Fibroblast of lung (primary cell): Measurements from ENCODE around the gene ACY1. TPM values are rescaled to one million over a fixed set of nuclear protein-coding genes. Genes with fewer than 3 reads are reported as not detected.

Experiments
- DNase-seq, 2 donors: peaks; one replicate each; pipeline versions ENCODE4 v3.0.0 to v3.0.0-alpha.2; 2010; ENCODE audit warnings: low read depth in 2 of 2
- H2AFZ ChIP-seq: 2 replicates; pipeline ENCODE4 v1.5.1; 2012; ENCODE audit warnings: low read length, control low read depth, inconsistent platforms
- H3K27ac ChIP-seq: 2 replicates; pipeline ENCODE4 v1.5.1; 2011; ENCODE audit warnings: low read length, control low read depth; ENCODE audit not compliant: insufficient read depth
- H3K27me3 ChIP-seq: 2 replicates; pipeline ENCODE4 v1.5.1; 2011; ENCODE audit warnings: mild to moderate bottlenecking, low read length; ENCODE audit not compliant: control insufficient read depth, insufficient read depth
- H3K36me3 ChIP-seq: 2 replicates; pipeline ENCODE4 v1.5.1; 2011; ENCODE audit warnings: low read length; ENCODE audit not compliant: control insufficient read depth, insufficient read depth
- H3K4me1 ChIP-seq: 2 replicates; pipeline ENCODE4 v1.5.1; 2011; ENCODE audit warnings: low read length; ENCODE audit not compliant: control insufficient read depth, insufficient read depth; ENCODE audit errors: extremely low read depth
- H3K4me2 ChIP-seq: 2 replicates; pipeline ENCODE4 v1.5.1; 2011; ENCODE audit warnings: low read length, control low read depth; ENCODE audit not compliant: insufficient read depth; ENCODE audit errors: extremely low read depth
- H3K4me3 ChIP-seq, 4 experiments: fragments of 200-600 bp in 1 of 4; sonication (generic) in 1 of 4; replicated peaks in 1 of 4; 2 replicates each; pipeline ENCODE4 v1.5.1; 2011 to 2016; ENCODE audit warnings: low read length in 4 of 4, low read depth in 3 of 4, mild to moderate bottlenecking in 3 of 4, control low read depth in 2 of 4, inconsistent platforms in 1 of 4, mixed read lengths in 1 of 4; ENCODE audit not compliant: insufficient read depth in 1 of 4; ENCODE audit errors: control extremely low read depth in 1 of 4
- H3K79me2 ChIP-seq: 2 replicates; pipeline ENCODE4 v1.5.1; 2012; ENCODE audit warnings: mild to moderate bottlenecking, low read length, inconsistent platforms; ENCODE audit not compliant: control insufficient read depth, insufficient read depth
- H3K9ac ChIP-seq: 2 replicates; pipeline ENCODE4 v1.5.1; 2011; ENCODE audit warnings: mild to moderate bottlenecking, low read length, control low read depth; ENCODE audit not compliant: insufficient read depth
- H3K9me3 ChIP-seq: 2 replicates; pipeline ENCODE4 v1.5.1; 2012; ENCODE audit warnings: low read depth, low read length; ENCODE audit not compliant: control insufficient read depth, insufficient read depth
- H4K20me1 ChIP-seq: 2 replicates; pipeline ENCODE4 v1.5.1; 2011; ENCODE audit warnings: low read length; ENCODE audit not compliant: control insufficient read depth, insufficient read depth; ENCODE audit errors: extremely low read depth
- EZH2 ChIP-seq: IDR thresholded peaks from 2 replicates; pipeline ENCODE4 v1.5.1; 2012; ENCODE audit warnings: low read length, control low read depth, mild to moderate bottlenecking; ENCODE audit errors: missing control alignments
- polyA plus RNA-seq, 2 donors: library from polyadenylated mRNA; depleted of rRNA in 1 of 2; stranded (reverse) in 1 of 2; unstranded in 1 of 2; fragments of >200 nt; gene quantifications; 2 replicates each; pipeline ENCODE4 v1.2.1, GENCODE V29; 2011 to 2012; ENCODE audit warnings: missing spikeins in 1 of 2
- total RNA-seq: library from RNA; depleted of rRNA; stranded (reverse); fragments of >200 nt; gene quantifications from 2 replicates; pipeline ENCODE4 v1.2.1, GENCODE V29; 2014
- TF ChIP-seq, protein P1 (sequence below), 2 donors: IDR thresholded peaks in 1 of 2; conservative IDR thresholded peaks in 1 of 2; 1 replicate in 1 of 2; 2 replicates in 1 of 2; pipeline ENCODE4 v1.5.1; 2011 to 2012; ENCODE audit warnings: low read length in 2 of 2, control low read depth in 1 of 2, inconsistent platforms in 1 of 2, low read depth in 1 of 2, mild to moderate bottlenecking in 1 of 2

Gene ACY1
- total and polyA plus RNA-seq, 2 donors (not counting 1 experiment from before 2014, with no cell fraction given): 21.4 to 40.3 TPM

DNA sequence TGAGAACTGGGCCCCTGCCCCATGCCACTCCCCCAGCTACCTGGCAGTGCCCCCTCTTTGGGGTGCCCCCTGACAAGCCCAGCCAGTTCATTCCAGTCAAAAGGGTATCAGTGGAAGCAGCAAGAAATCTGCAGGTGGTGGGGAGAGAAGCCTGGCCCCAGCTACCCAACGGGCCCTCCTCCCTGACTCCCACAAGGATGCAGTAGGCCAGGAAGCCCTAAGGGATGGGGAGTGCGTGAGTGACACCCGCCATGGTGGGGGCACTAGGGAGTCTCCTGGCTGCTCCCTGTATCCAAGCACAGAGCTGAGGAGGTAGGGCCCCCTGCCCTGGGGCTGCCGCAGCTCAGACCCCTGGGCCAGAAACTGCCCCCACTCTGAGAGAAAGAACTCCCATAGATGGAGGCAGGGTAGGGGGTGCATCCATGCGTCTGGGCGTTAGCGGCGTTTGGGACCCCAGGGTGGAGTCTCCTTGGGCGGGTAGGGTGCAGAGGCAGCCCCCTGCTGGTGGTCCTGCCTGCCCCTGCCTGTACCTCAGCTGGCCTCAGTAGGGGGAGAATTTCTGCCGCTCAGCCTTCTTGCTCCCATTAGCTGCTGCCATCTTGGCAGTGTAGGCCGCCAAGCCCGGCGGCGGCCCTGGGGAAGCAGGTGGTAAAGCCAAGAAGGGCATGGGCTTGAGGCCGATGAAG lies 25.7 kb upstream of the ACY1 start:
- H2AFZ ChIP-seq: no peak overlapping the region

DNA sequence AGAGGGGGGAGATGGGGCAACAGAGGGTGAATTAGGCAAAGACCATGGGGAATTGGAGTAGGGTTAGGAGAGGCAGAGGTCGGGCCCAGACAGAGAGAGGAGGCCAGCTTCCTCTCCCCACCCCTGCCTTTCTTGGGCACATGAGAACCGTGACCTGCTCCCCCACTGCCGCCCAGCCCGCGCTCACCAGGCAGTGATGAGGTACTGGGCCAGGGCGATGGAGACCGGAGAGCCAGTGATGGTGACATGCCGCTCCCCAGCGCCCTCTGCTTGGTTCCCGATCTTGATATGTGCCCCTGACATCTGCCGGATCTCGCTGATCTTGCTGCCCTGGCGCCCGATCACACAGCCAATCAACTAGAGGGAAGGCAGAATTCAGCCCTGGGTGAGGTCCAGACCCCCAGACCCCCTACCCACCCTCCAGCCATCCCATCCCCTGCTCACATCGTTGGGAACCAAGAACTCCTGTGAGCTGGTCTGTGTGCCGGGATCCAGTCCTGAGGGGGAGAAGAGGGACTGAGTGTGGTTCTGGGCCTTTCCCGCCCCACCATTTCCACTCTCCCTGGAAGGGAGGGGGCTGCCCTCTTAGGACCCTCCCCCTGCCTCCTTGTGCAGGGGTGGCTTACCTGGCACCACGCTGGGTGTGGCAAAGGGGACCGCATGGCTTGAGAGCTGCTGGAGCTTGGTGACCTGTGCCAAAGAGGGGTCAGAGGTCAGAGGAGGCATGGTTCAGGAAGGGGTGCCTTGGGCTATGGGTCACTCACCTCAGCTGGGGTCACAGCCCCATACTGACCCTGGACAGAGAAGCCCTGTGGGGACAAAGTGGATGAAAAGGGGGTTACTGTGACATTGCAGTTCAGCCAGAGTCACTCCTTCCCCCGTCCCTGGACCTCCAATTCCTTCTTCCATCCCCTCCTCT lies 24.5 kb upstream of the ACY1 start:
- H4K20me1 ChIP-seq: no peaks in the 10 kb centered on the region
- H3K36me3 ChIP-seq: peaks cover 12% of the 10 kb centered on the region
- H3K9me3 ChIP-seq: no peaks in the 10 kb centered on the region

More for the DNA sequence above, 25.7 kb upstream of the ACY1 start:
- H3K36me3 ChIP-seq: peaks cover 11% of the 10 kb centered on the region
- no peaks in the 10 kb centered on the region for H3K4me1 ChIP-seq
- no peak overlapping the region for H3K27ac ChIP-seq
- H4K20me1 ChIP-seq: no peaks in the 10 kb centered on the region
- no peak overlapping the region for H3K4me2 ChIP-seq
- peaks cover 5% of the 10 kb centered on the region for H3K27me3 ChIP-seq
- no peak overlapping the region for H3K9ac ChIP-seq
- no peak overlapping the region for H3K4me3 ChIP-seq
- H3K9me3 ChIP-seq: no peaks in the 10 kb centered on the region
- no peak for DNase-seq
- no peaks in the 10 kb centered on the region for H3K79me2 ChIP-seq
- TF ChIP-seq, protein P1, sequence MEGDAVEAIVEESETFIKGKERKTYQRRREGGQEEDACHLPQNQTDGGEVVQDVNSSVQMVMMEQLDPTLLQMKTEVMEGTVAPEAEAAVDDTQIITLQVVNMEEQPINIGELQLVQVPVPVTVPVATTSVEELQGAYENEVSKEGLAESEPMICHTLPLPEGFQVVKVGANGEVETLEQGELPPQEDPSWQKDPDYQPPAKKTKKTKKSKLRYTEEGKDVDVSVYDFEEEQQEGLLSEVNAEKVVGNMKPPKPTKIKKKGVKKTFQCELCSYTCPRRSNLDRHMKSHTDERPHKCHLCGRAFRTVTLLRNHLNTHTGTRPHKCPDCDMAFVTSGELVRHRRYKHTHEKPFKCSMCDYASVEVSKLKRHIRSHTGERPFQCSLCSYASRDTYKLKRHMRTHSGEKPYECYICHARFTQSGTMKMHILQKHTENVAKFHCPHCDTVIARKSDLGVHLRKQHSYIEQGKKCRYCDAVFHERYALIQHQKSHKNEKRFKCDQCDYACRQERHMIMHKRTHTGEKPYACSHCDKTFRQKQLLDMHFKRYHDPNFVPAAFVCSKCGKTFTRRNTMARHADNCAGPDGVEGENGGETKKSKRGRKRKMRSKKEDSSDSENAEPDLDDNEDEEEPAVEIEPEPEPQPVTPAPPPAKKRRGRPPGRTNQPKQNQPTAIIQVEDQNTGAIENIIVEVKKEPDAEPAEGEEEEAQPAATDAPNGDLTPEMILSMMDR (conservative IDR thresholded peaks at IDR 0.05 in 1 of 2, IDR thresholded peaks at IDR 0.05 in 1 of 2; ENCODE audit: low read depth in 1 of 2, low read length in 2 of 2): no peak
- TF ChIP-seq EZH2: no peak

DNA sequence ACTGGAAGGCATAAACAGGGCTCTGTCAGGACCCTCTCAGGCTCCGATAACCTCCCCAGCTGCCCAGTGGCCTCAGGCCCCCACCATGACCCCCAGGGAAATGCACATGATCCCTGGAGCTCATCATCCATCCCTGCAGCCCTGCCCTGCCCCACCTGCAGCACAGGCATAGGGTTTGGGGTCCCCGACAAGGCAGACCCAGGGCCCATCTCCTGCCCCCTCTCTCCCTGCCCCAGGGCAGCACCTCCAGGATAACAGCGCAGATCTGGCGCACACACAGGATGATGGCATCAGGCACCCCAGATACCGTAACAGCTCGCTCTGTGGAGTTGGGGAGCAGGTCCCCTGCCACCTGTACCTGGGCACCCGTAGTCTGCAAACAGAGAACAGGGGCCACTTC lies 23.7 kb upstream of the ACY1 start:
- no peak overlapping the region for H3K4me2 ChIP-seq
- H3K27me3 ChIP-seq: peaks cover 3% of the 10 kb centered on the region
- no peak overlapping the region for H3K27ac ChIP-seq
- no peaks in the 10 kb centered on the region for H3K9me3 ChIP-seq
- H3K4me1 ChIP-seq: peaks cover 2% of the 10 kb centered on the region
- peaks cover 3% of the 10 kb centered on the region for H3K79me2 ChIP-seq
- no peak for DNase-seq
- H3K36me3 ChIP-seq: peaks cover 12% of the 10 kb centered on the region
- no peak overlapping the region for H3K4me3 ChIP-seq
- no peak overlapping the region for H3K9ac ChIP-seq
- no peak overlapping the region for H2AFZ ChIP-seq
- no peak for TF ChIP-seq EZH2
- TF ChIP-seq, protein P1 (conservative IDR thresholded peaks at IDR 0.05 in 1 of 2, IDR thresholded peaks at IDR 0.05 in 1 of 2; ENCODE audit: low read depth in 1 of 2, low read length in 2 of 2): no peak
- no peaks in the 10 kb centered on the region for H4K20me1 ChIP-seq

More for the DNA sequence above, 24.5 kb upstream of the ACY1 start:
- TF ChIP-seq EZH2: no peak
- TF ChIP-seq, protein P1 (conservative IDR thresholded peaks at IDR 0.05 in 1 of 2, IDR thresholded peaks at IDR 0.05 in 1 of 2; ENCODE audit: low read depth in 1 of 2, low read length in 2 of 2): no peak
- Histone ChIP-seq H3K4me3 (no peak overlapping the region), H3K79me2 (no peaks in the 10 kb centered on the region), H3K27me3 (peaks cover 5% of the 10 kb centered on the region), H3K9ac (no peak overlapping the region), H3K4me1 (peaks cover 2% of the 10 kb centered on the region), H2AFZ (no peak overlapping the region), H3K4me2 (no peak overlapping the region), H3K27ac (no peak overlapping the region)
- DNase-seq: no peak
